HG03097 (cell line): ENCODE data around the gene OTOP3.
"Not testable (repeated sequence)": the region's sequence is repeated elsewhere in the genome, so short reads cannot be mapped to it uniquely, and the experiment has no call there.

ENCODE experiments used
- ATAC-seq: cut with Tn5 transposase; IDR thresholded peaks from one replicate; pipeline ENCODE4 v1.9.1; 2021; ENCODE audit not compliant: unreplicated experiment, low FRiP score

OTOP3 gene

GRCh38 chr17:74935585-74936469 lies at the start of gene OTOP3:
OTOP3 (plus strand) TSS chr17:74935898; CDS start chr17:74935922, 24 bp downstream.
- no peak for ATAC-seq

- ATAC-seq: no peak
Observed at GRCh38 chr17:74888469-74888868, 47.2 kb upstream of the OTOP3 start.

- ATAC-seq: no peak
Observed at GRCh38 chr17:74890554-74890953, 45.1 kb upstream of the OTOP3 start.

- no peak for ATAC-seq
Observed at GRCh38 chr17:74892013-74892841, 43.5 kb upstream of the OTOP3 start.

GRCh38 chr17:74892974-74893911 lies 42.5 kb upstream of the OTOP3 start, which contains the start of gene FADS6:
FADS6 (minus strand) TSS chr17:74893633; CDS start chr17:74893595, 38 bp downstream.
- ATAC-seq: no peak

GRCh38 chr17:74893936-74894671 lies 41.6 kb upstream of the OTOP3 start:
- no peak for ATAC-seq

- no peak for ATAC-seq
Observed at GRCh38 chr17:74898376-74898946, 37.2 kb upstream of the OTOP3 start.

- ATAC-seq: no peak
Observed at GRCh38 chr17:74900208-74900607, 35.5 kb upstream of the OTOP3 start.

GRCh38 chr17:74901353-74902135 lies 34.2 kb upstream of the OTOP3 start:
- no peak for ATAC-seq

GRCh38 chr17:74903034-74903433 lies 32.7 kb upstream of the OTOP3 start:
- no peak for ATAC-seq

- ATAC-seq: no peak
Observed at GRCh38 chr17:74903671-74904070, 32.0 kb upstream of the OTOP3 start.

GRCh38 chr17:74904687-74905409 lies 30.9 kb upstream of the OTOP3 start:
- ATAC-seq: no peak

GRCh38 chr17:74906214-74906793 lies 29.4 kb upstream of the OTOP3 start:
- ATAC-seq: not testable (repeated sequence)

GRCh38 chr17:74907012-74907411 lies 28.7 kb upstream of the OTOP3 start:
- ATAC-seq: no peak

GRCh38 chr17:74909097-74909496 lies 26.6 kb upstream of the OTOP3 start:
- ATAC-seq: not testable (repeated sequence)

GRCh38 chr17:74911423-74911822 lies 24.3 kb upstream of the OTOP3 start:
- not testable (repeated sequence) for ATAC-seq

- no peak for ATAC-seq
Observed at GRCh38 chr17:74916136-74916850, 19.4 kb upstream of the OTOP3 start.
